ENCODE results near the gene PTPRG.

DNA sequence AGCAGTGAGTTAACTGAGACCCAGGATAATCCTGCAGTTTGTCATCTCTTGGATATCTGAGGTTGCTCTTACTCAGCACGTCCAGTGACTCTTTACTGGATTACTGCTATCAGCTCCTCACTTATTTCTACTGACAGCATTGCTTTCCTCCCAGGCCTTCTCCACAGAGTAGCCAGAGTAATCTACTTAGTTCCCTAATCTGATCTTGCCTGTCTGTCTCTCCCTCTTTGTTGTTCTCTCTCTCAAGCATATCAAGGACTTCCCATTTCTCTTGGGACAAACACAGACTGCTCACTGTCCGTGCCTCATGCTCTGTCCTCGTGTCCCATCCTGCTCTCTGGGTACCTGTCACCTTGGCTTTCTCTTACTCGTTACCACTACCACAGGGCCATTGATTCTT is 435.7 kb downstream of the PTPRG start:
- no peak for TF ChIP-seq POLR2A (IDR thresholded peaks at IDR 0.05)
- TF ChIP-seq, protein P1, sequence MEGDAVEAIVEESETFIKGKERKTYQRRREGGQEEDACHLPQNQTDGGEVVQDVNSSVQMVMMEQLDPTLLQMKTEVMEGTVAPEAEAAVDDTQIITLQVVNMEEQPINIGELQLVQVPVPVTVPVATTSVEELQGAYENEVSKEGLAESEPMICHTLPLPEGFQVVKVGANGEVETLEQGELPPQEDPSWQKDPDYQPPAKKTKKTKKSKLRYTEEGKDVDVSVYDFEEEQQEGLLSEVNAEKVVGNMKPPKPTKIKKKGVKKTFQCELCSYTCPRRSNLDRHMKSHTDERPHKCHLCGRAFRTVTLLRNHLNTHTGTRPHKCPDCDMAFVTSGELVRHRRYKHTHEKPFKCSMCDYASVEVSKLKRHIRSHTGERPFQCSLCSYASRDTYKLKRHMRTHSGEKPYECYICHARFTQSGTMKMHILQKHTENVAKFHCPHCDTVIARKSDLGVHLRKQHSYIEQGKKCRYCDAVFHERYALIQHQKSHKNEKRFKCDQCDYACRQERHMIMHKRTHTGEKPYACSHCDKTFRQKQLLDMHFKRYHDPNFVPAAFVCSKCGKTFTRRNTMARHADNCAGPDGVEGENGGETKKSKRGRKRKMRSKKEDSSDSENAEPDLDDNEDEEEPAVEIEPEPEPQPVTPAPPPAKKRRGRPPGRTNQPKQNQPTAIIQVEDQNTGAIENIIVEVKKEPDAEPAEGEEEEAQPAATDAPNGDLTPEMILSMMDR (IDR thresholded peaks at IDR 0.05 in 4 of 5, conservative IDR thresholded peaks at IDR 0.05 in 1 of 5), result no peak
